Ureter (tissue), 1 donor: ENCODE data around the gene RAB5IF. TPM values are rescaled to one million over a fixed set of nuclear protein-coding genes. Genes with fewer than 3 reads are reported as not detected.

ENCODE experiments used
- total RNA-seq: library from RNA; stranded (reverse); gene quantifications from one replicate; pipeline ENCODE4 v1.2.4, GENCODE V29; 2023
- donor health status: DM: yes; HTN: yes; CAD: no.

Gene RAB5IF
- total RNA-seq, 1 donor from 2014 or later: 83.6 TPM

Other genes with a start within 250 kb of the RAB5IF start
- gene MYL9, start 64.3 kb upstream of the RAB5IF start, total RNA-seq: 1,028 TPM
- gene TGIF2, start 32.2 kb upstream of the RAB5IF start, total RNA-seq: 18.8 TPM
- gene SLA2, start 40.4 kb downstream of the RAB5IF start, total RNA-seq: 1.5 TPM
- gene NDRG3, start 140.3 kb downstream of the RAB5IF start, total RNA-seq: 21.0 TPM
- gene DSN1, start 168.0 kb downstream of the RAB5IF start, total RNA-seq: 6.5 TPM